Activated T-cell treated with anti-CD3 and anti-CD28 coated beads, Interleukin-2, amount 50 U/mL, for 48 hours (primary cell): ENCODE data around the gene TBC1D4.
A peak's percentile ranks its signal among the peaks of the same experiment; 100 is the strongest.

ENCODE experiments used
- DNase-seq, 2 experiments: peaks; one replicate each; pipeline ENCODE4 v3.0.0-alpha.2; 2020

The TBC1D4 gene

DNA sequence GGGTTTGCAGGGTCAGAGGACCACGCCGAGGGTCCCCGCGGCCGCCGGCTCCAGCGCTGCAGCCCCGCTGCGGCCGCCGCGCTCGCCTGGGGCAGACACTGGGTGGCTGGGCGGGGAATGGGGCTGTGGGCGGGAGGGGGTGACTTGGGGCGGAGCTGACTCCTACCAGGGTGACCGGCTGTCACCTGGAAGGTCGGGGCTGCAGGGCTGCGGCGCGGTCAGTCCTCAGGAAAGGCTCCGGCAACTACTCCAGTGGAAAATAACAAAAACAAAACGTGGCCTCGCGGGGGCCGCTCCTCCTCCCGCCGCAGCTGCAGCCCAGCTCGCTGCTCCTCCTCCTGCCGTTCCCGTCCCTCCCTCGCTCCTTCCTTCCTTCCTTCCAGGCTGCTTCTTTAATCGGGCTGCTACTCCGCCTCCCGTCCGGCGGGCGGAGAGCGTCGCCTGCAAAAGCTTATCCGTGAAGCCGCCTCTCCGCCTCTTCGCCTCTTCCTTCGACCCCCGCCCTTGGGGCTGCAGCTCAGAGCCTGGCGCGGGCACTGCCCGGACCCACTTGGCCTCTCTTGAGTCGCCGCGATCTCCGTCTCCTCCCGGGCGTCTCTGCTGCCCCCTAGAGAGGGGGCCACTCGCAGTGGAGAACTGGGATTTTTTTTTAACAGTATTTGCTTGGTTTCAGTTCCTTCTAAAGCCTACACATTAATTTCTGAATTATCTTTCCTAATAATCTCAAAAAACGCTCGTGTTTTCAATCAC, at the start of gene TBC1D4:
TSS of gene TBC1D4 (minus strand) at position 100 of the 750 bp plus-strand sequence. CDS start 402 bp downstream, outside the sequence.
- peak; percentile 77 to 79 for DNase-seq

DNA sequence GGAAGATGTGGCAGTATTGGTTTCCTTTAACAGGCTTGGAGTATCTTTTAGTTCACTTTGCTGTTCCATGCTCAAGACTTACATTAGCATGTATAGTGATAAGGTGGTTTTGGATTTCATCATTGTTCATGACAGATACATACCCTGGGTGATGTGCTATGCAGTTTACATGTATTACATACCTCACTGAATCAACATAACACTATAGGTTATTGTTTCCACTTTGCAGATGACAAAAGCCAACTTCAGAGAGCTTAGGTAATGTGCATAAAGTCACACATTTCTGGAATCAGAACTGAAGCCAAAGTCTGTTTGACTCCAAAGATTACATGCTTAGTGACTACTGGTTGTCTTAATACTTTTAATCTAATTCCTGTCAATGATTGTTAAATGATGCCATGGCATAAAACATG, 48.6 kb upstream of the TBC1D4 start:
- no peak for DNase-seq

DNA sequence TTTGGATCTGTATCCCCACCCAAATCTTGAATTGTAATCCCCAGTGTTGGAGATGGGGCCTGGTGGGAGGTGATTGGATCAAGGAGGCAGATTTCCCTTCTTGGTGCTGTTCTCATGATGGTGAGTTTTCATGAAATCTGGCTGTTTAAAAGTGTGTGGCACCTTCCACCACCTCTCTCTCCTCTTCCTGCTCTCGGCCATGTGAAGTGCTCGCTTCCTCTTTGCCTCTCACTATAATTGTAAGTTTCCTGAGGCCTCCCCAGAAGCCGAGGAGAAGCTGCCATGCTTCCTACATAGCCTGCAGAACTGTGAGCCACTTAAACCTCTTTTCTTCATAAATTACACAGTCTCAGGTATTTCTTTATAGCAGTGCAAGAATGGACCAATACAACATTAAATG, 40.0 kb upstream of the TBC1D4 start:
- no peak for DNase-seq

DNA sequence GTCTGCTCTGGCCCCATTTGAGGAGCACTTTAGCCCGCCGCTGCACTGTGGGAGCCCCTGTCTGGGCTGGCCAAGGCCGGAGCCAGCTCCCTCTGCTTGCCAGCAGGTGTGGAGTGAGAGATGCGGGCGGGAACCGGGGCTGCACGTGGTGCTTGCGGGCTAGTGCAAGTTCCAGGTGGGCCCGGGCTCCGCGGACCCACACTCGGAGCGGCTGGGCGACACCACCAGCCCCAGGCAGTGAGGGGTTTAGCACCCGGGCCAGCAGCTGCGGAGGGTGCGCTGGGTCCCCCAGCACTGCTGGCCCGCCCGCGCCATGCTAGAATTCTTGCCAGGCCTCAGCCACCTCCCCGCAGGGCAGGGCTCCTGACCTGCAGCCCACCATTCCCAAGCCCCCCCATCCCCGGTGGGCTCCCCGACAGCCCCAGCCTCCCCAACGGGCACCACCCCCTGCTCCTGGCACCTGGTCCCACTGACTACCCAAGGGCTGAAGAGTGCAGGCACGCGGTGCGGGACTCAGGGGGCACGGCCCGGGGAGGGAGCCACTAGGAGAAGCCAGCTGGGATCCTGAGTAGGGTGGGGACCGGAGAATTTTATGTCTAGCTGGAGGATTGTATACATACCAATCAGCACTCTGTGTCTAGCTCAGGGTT, 36.6 kb upstream of the TBC1D4 start:
- DNase-seq = no peak

GRCh38 chr13:75514080-75514995, 32.4 kb upstream of the TBC1D4 start:
- no peak for DNase-seq

DNA sequence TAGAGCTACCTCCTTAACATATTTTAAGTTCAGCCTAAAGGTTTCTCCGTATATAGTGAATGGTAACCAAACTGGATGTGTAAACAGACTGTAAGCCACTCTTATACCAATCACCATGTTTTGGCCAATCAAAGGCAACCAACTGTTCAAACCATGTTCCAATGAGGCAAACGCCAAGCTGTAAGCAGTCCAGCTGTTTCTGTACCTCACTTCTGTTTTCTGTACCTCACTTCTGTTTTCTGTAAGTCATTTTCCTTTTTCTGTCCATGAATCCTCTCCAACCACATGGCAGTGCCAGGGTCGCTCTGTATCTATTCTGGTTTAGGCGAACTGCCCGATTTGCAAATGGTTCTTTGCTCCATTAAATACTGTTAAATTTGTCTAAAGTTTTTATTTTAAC, 31.3 kb upstream of the TBC1D4 start:
- no peak for DNase-seq

- DNase-seq = no peak
These were observed 30.3 kb upstream of the TBC1D4 start for GRCh38 chr13:75512253-75512652.

DNA sequence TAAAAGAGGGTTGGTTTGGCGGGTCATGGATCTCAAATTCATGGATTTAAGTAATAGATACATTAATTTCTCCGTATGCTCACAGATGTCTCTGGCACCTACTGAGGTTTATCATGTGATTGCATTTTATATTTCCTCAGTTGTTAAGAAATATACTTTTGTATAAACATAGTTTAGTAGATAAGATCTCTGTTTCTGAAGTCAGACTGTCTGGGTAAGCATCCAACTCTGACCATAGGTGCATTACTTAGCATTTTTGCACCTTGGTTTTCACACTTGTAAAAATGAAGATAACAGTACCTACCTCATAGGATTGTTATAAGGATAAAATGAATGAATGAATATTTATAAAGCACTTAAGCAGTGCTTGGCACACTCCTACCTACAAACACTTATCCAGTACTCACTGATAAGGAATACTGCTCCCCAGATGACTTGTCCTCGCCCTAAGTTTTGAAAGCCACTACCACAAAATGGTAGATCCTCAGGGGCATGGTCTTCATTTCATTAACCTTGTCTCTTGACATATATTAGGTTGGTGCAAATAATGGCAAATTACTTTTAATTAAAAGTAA, 29.2 kb upstream of the TBC1D4 start:
- no peak for DNase-seq

DNA sequence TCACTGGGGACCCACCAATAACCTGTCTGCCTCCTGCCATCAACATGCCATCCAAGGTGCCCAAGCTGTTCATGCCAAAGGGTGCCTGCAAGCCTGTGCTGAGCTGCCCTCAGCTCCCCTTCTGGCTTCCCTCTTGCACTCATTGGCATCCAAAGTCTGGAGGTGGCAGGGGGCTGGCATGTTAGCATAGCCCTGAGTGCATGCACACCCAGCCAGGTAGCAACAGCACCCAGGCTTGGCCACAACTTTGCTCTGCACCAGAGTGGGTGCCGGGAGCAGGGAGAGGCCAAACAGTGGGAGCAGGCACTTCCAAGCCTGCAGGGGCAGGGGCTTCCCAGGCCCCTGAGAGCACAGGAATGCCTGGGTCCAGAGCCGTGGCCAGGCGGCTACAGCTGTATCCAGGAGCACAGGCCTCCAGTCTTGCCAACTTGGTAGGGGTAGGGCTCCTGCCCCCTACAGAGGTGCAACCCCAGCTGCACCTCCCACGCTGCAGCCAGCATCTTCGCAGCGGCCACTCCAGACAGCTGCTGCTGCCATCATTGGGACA, 26.1 kb upstream of the TBC1D4 start:
- no peak for DNase-seq

- no peak for DNase-seq
These were observed 25.3 kb upstream of the TBC1D4 start for GRCh38 chr13:75507027-75508001.

- no peak for DNase-seq
These were observed 24.0 kb upstream of the TBC1D4 start for GRCh38 chr13:75506018-75506417.

DNA sequence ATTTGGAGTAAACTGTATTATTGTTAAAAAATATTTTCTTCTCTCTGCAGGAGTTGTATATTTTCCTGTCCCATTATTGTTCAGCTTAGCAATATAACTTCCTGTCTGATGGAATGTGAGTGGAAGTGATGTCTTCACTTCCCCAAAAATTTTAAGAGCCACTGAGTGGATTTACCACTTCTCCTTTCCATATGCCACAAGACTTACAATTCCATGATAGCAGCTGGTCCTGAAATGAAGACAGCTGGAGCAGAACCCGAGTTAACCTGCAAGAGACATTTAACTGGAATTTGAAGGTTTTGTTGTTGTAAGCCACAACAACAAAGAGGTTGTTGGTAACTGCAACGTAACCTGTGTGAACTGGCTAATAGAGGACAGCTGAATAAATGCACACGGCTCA, 23.4 kb upstream of the TBC1D4 start:
- DNase-seq = no peak

DNA sequence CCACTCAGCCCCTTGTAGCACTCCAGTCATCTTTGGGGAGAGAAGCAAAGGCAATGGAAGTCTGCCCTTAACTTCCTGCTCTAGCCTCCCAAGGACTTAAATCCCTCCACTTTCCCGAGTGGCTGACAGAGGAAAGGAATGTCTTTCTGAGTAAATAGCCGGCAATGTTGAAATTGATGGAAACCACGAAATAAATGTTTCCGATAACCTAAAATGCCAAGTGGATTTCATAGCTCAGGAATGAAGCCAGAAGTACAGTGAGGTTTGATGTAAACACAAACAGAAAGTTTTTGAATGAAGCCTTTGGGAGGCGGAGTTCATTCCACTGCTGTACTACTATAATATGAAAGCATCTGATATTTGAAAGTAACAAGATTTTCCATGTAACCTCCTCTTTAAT, 14.0 kb upstream of the TBC1D4 start:
- no peak for DNase-seq

- DNase-seq = no peak
These were observed 12.5 kb upstream of the TBC1D4 start for GRCh38 chr13:75494491-75494890.

GRCh38 chr13:75493156-75493555, 11.2 kb upstream of the TBC1D4 start:
- DNase-seq = no peak

DNA sequence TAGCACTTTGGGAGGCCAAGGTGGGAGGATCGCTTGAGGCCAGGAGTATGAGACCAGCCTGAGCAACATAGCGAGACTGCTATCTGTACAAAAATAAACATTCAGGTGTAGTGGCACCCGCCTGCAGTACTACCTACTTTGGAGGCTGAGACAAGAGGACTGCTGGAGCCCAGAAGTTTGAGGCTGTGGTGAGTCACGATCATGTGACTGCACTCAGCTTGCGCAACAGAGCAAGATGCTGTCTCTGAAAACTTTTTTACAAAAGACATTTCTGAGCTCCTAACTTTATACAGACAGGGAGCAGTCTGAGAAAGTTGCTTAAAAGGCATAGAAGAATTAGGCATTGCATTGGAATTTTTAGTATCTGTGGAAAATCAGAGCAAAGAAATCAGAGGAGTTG, 10.4 kb upstream of the TBC1D4 start:
- DNase-seq = no peak

- DNase-seq = no peak
These were observed 9.4 kb upstream of the TBC1D4 start for GRCh38 chr13:75491376-75491775.

DNA sequence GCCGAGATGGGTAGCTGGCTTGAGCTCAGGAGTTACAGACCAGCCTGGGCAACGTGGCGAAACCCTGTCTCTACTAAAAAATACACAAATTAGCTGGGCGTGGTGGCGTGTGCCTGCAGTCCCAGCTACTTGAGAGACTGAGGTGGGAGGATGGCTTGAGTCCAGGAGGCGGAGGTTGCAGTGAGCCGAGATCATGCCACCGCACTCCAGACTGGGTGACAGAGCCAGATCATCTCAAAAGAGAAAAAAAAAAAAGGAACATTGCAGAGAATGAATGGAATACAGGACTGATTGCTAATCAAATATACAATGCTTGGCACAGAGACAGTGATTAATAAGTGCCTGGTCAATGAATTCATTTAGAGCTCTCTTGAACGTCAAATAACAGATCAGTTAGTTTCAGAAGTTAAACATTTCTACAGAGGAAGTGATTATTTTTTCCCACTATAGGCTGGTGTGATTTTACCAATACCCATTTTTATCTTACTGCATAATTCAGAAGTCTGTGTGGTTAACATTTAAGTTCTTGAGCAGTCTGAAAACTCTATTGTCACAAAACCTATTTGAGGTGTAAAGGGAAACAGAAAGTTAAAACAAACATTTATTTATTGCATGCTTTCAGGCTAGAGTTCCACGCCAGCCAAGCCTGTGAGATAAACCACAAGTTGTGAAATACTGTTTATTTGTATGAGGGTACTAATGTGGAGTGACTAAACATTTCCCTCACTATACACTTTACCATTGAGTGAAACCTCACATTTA, 7.7 kb upstream of the TBC1D4 start:
- DNase-seq = no peak

- DNase-seq = no peak
These were observed 4.4 kb upstream of the TBC1D4 start for GRCh38 chr13:75486146-75487062.
